HepG2 (cell line): ENCODE data around the gene FSHB. TPM values are rescaled to one million over a fixed set of nuclear protein-coding genes. Genes with fewer than 3 reads are reported as not detected.

Source experiments
- ATAC-seq: fragments of 200-7000 bp; cut with Tn5 transposase; 3 replicates; pipeline ENCODE4 v1.9.1; 2020; ENCODE audit warnings: mild to moderate bottlenecking, moderate library complexity
- BruUV-seq: library from RNA; stranded (reverse); fragments of 400-500 nt; replicated peaks from 2 replicates; lab custom pipeline; 2021; lab: Mats Ljungman, UMichigan
- CTCF ChIA-PET: fragments of 300-600 bp; formaldehyde crosslinking; extraction: SDS; loops from one replicate; lab custom pipeline; 2021; ENCODE audit warnings: low total read pairs, inconsistent platforms, low intra/inter-chr PET ratio; lab: Yijun Ruan, JAX
- POLR2A ChIA-PET: fragments of 350-600 bp; sonication (Branson Sonifier 250); formaldehyde crosslinking; loops from one replicate; lab custom pipeline; 2020; ENCODE audit warnings: antibody characterized with exemption, inconsistent platforms; lab: Yijun Ruan, JAX
- DNase-seq: peaks from one replicate; pipeline ENCODE4 v3.0.0-alpha.2; 2015; ENCODE audit warnings: low spot score
- FAIRE-seq: peaks from 3 replicates; lab custom pipeline; 2011; peaks lifted over from hg19 to GRCh38; lab: Jason Lieb, UNC
- H2AFZ ChIP-seq: one replicate; pipeline ENCODE4 v1.6.1; 2011; ENCODE audit warnings: low read length, inconsistent platforms
- H3K27ac ChIP-seq: fragments of 300-600 bp; 3 replicates; pipeline ENCODE4 v1.8.0; 2011; ENCODE audit warnings: mixed run types, mild to moderate bottlenecking, mixed read lengths, low read length, inconsistent platforms; ENCODE audit not compliant: insufficient read depth; ENCODE audit errors: extremely low read length
- H3K27me3 ChIP-seq, 2 experiments: fragments of 200-600 bp in 1 of 2; 2 replicates in 1 of 2; 3 replicates in 1 of 2; pipeline versions ENCODE4 v1.6.0 to v1.8.0; 2011; ENCODE audit warnings: low read length in 2 of 2, mild to moderate bottlenecking in 2 of 2, moderate library complexity in 2 of 2, inconsistent platforms in 1 of 2; ENCODE audit not compliant: insufficient read depth in 2 of 2, control insufficient read depth in 1 of 2
- H3K36me3 ChIP-seq, 2 experiments: fragments of 200-600 bp in 1 of 2; replicated peaks in 1 of 2; 2 replicates in 1 of 2; 3 replicates in 1 of 2; pipeline versions ENCODE4 v1.5.1 to v1.8.0; 2011; ENCODE audit warnings: low read length in 2 of 2, inconsistent platforms in 1 of 2; ENCODE audit not compliant: insufficient read depth in 2 of 2, control insufficient read depth in 1 of 2
- H3K4me1 ChIP-seq: 2 replicates; pipeline ENCODE4 v1.5.1; 2012; ENCODE audit warnings: low read length, inconsistent platforms; ENCODE audit not compliant: insufficient read depth
- H3K4me2 ChIP-seq: 2 replicates; pipeline ENCODE4 v1.6.0; 2011; ENCODE audit warnings: low read depth, low read length, inconsistent platforms
- H3K4me3 ChIP-seq, 3 experiments: fragments of 200-600 bp in 1 of 3; sonication (generic), shearing (Covaris generic) in 1 of 3; replicated peaks in 1 of 3; 2 replicates each; pipeline ENCODE4 v1.5.1; 2011 to 2016; ENCODE audit warnings: low read length in 3 of 3, inconsistent platforms in 2 of 3, low read depth in 2 of 3, mild to moderate bottlenecking in 2 of 3, control low read depth in 1 of 3, mixed read lengths in 1 of 3; ENCODE audit not compliant: insufficient read depth in 1 of 3
- H3K79me2 ChIP-seq: one replicate; pipeline ENCODE4 v1.6.1; 2011; ENCODE audit warnings: low read length, inconsistent platforms; ENCODE audit not compliant: insufficient read depth
- H3K9ac ChIP-seq: 2 replicates; pipeline ENCODE4 v1.6.0; 2011; ENCODE audit warnings: mild to moderate bottlenecking, low read depth, low read length, inconsistent platforms; ENCODE audit not compliant: insufficient read depth
- H3K9me3 ChIP-seq: 2 replicates; pipeline ENCODE4 v1.5.1; 2012; ENCODE audit warnings: mild to moderate bottlenecking, low read length
- H4K20me1 ChIP-seq: 2 replicates; pipeline ENCODE4 v1.6.0; 2011; ENCODE audit warnings: inconsistent platforms, mild to moderate bottlenecking, low read length, moderate library complexity; ENCODE audit not compliant: insufficient read depth
- ATRX ChIP-seq: sonication (generic); formaldehyde crosslinking; IDR thresholded peaks from 2 replicates; pipeline ENCODE4 v1.4.0; 2020; ENCODE audit warnings: missing genetic modification reagents, borderline replicate concordance
- DNMT3B ChIP-seq: conservative IDR thresholded peaks from 2 replicates; pipeline ENCODE4 v1.6.1; 2016; ENCODE audit warnings: missing biosample characterization, control low read depth
- SALL2 ChIP-seq: sonication (generic); formaldehyde crosslinking; IDR thresholded peaks from 2 replicates; pipeline ENCODE4 v1.8.1; 2023; ENCODE audit warnings: mild to moderate bottlenecking, missing genetic modification reagents, inconsistent platforms
- TCF7L2 ChIP-seq: IDR thresholded peaks from 2 replicates; pipeline ENCODE4 v1.6.1; 2011; ENCODE audit warnings: mild to moderate bottlenecking, low read depth, low read length, moderate library complexity
- USF2 ChIP-seq, 2 experiments: sonication (generic) in 1 of 2; formaldehyde crosslinking in 1 of 2; IDR thresholded peaks; 2 replicates each; pipeline versions ENCODE4 v1.5.1 to v1.6.1; 2011 to 2020; ENCODE audit warnings: borderline replicate concordance in 1 of 2, low read depth in 1 of 2, low read length in 1 of 2, mild to moderate bottlenecking in 1 of 2, missing genetic modification reagents in 1 of 2, moderate library complexity in 1 of 2
- ZNF335 ChIP-seq: sonication (generic); formaldehyde crosslinking; IDR thresholded peaks from 2 replicates; pipeline ENCODE4 v1.4.0; 2020; ENCODE audit warnings: missing genetic modification reagents
- ZNF44 ChIP-seq: sonication (generic); formaldehyde crosslinking; IDR thresholded peaks from 2 replicates; pipeline ENCODE4 v1.5.1; 2020; ENCODE audit warnings: mild to moderate bottlenecking, missing genetic modification reagents
- ZUFSP ChIP-seq: sonication (generic); formaldehyde crosslinking; IDR thresholded peaks from 2 replicates; pipeline ENCODE4 v1.9.0; 2021; ENCODE audit warnings: missing genetic modification reagents, mild to moderate bottlenecking, borderline replicate concordance
- WGBS: methylation state at CpG from one replicate; pipeline ENCODE4 v1.1.6; 2017; ENCODE audit warnings: low lambda C conversion rate; 5-methylcytosine and 5-hydroxymethylcytosine counted together
- in situ Hi-C: cut with HindIII; loops from 2 replicates; pipeline ENCODE4 v1.10.0; 2017; ENCODE audit warnings: low pct_unique_long_range_greater_than_20kb; ENCODE audit not compliant: extremely low pct_ligation_motif_present
- intact Hi-C: fragments of 100-400 bp; cut with micrococcal nuclease; formaldehyde crosslinking; loops from one replicate; pipeline ENCODE4 v1.10.0; 2022; ENCODE audit not compliant: unreplicated experiment
- polyA plus RNA-seq, 8 experiments: library from polyadenylated mRNA; depleted of rRNA in 3 of 8; stranded (reverse) in 7 of 8; unstranded in 1 of 8; fragments of >200 nt; fragmentation: Illumina TruSeq in 4 of 8; extraction: Trizol in 4 of 8; gene quantifications; 2 replicates each; pipeline versions ENCODE4 v1.2.1 to v1.2.3, GENCODE V29; 2011 to 2016; ENCODE audit warnings: low read depth in 4 of 8, missing spikeins in 1 of 8, mixed read lengths in 1 of 8; ENCODE audit not compliant: insufficient read depth in 1 of 8
- total RNA-seq, 5 experiments: library from RNA; depleted of rRNA; stranded (reverse); fragments of >200 nt; fragmentation: Illumina TruSeq; extraction: Trizol; gene quantifications; 2 replicates each; pipeline ENCODE4 v1.2.3, GENCODE V29; 2016; ENCODE audit warnings: low read depth in 1 of 5

The FSHB gene
- total and polyA plus RNA-seq, 2 of the 13 experiments (the other 11 are each of a cell fraction or from before 2014, with no cell fraction given) = not detected

GRCh38 chr11:30206249-30206996 lies 24.4 kb upstream of the FSHB start:
- DNase-seq (no peak), ATAC-seq (no peak), FAIRE-seq (no peak)
- H3K4me2 ChIP-seq = no peak overlapping the region
- H3K9me3 ChIP-seq = no peaks in the 10 kb centered on the region
- TF ChIP-seq DNMT3B (CRISPR knock-in tag) (no peak), ZNF335 (no peak), USF2 (IDR thresholded peaks at IDR 0.05; ENCODE audit: low read depth, low read length) (no peak), USF2 (CRISPR knock-in tag; IDR thresholded peaks at IDR 0.05; ENCODE audit: borderline replicate concordance) (no peak), SALL2 (CRISPR knock-in tag) (no peak)
- no peak overlapping the region for H2AFZ ChIP-seq
- H3K4me1 ChIP-seq = no peaks in the 10 kb centered on the region
- WGBS = 2% methylated on average over 5 of the region's 5 CpGs
- POLR2A ChIA-PET = no interaction called here
- no peak overlapping the region for H3K27ac ChIP-seq
- no peaks in the 10 kb centered on the region for H3K79me2 ChIP-seq
- in situ Hi-C loops (no loop called here), intact Hi-C loops (no loop called here)
- H3K4me3 ChIP-seq = no peak overlapping the region
- H4K20me1 ChIP-seq = no peaks in the 10 kb centered on the region
- no peak overlapping the region for H3K9ac ChIP-seq
- no peaks in the 10 kb centered on the region for H3K36me3 ChIP-seq
- CTCF ChIA-PET = no interaction called here
- BruUV-seq = no TSS peak
- H3K27me3 ChIP-seq = no peaks in the 10 kb centered on the region

GRCh38 chr11:30210357-30210756 lies 20.5 kb upstream of the FSHB start:
- in situ Hi-C loops (no loop called here), intact Hi-C loops (no loop called here)
- POLR2A ChIA-PET = no interaction called here
- 17% methylated on average over 1 of the region's 2 CpGs for WGBS
- no peak overlapping the region for H3K4me2 ChIP-seq
- BruUV-seq = no TSS peak
- no peaks in the 10 kb centered on the region for H3K79me2 ChIP-seq
- H3K36me3 ChIP-seq = no peaks in the 10 kb centered on the region
- H3K27ac ChIP-seq = no peak overlapping the region
- TF ChIP-seq TCF7L2 (no peak), ATRX (CRISPR knock-in tag) (no peak), ZNF44 (CRISPR knock-in tag) (no peak), ZUFSP (CRISPR knock-in tag) (no peak)
- H3K4me1 ChIP-seq = no peaks in the 10 kb centered on the region
- no peaks in the 10 kb centered on the region for H4K20me1 ChIP-seq
- no peak overlapping the region for H3K9ac ChIP-seq
- no peaks in the 10 kb centered on the region for H3K27me3 ChIP-seq
- FAIRE-seq (no peak), ATAC-seq (no peak), DNase-seq (no peak)
- no peak overlapping the region for H2AFZ ChIP-seq
- no peak overlapping the region for H3K4me3 ChIP-seq
- H3K9me3 ChIP-seq = no peaks in the 10 kb centered on the region
- CTCF ChIA-PET = no interaction called here
